HG03565 (cell line): Measurements from ENCODE around the gene RAD51AP1.
"Not testable (repeated sequence)": the region's sequence is repeated elsewhere in the genome, so short reads cannot be mapped to it uniquely, and the experiment has no call there.

Experiments
- ATAC-seq: cut with Tn5 transposase; IDR thresholded peaks from one replicate; pipeline ENCODE4 v1.9.1; 2021; ENCODE audit warnings: mild to moderate bottlenecking, moderate library complexity; ENCODE audit not compliant: unreplicated experiment

Gene RAD51AP1

GRCh38 chr12:4538207-4539160 lies at the start of gene RAD51AP1:
RAD51AP1 (plus strand) TSS chr12:4538890; CDS start chr12:4538940, 50 bp downstream.
- ATAC-seq, result peak; percentile 84

DNA sequence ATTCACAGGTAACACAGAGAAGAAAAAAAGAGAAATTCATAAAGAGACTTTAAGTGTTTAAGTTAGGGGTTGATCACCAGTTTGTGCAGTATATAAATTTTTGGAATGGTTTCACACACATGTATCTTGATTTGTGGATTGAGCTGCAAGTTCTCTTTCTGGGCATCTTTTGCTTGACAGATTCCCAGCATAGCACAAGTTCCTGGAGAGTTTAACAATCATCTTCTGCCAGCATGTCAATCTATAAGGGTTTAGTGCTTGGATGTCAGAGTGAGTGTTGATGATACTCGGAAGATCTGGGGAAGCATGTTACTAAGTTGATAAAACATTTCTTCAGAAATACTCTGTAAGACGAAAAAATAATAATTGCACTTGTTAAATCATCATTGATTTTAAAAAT lies 49.1 kb upstream of the RAD51AP1 start:
- no peak for ATAC-seq

GRCh38 chr12:4490973-4491372 lies 47.7 kb upstream of the RAD51AP1 start:
- ATAC-seq, result no peak

GRCh38 chr12:4496145-4496838 lies 42.4 kb upstream of the RAD51AP1 start:
- ATAC-seq, result peak; percentile 87

DNA sequence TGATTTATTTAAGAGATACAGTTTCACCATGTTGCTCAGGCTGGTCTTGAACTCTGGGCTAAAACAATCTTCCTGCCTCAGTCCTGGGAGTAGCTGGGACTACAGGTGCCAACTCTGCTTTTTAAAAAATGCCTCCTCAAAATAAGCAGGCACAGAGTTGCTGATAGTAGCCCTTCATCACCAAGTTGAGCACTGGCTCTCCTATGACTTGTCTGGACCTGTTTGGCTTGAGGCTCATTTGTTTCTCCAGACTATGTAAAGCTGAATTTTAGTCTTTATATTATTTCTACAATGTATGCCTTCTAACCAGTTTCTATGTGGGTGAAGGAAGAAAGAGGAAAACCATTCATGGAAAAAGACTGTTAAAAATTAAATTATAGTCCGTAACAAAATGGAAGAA lies 39.5 kb upstream of the RAD51AP1 start:
- ATAC-seq, result no peak

DNA sequence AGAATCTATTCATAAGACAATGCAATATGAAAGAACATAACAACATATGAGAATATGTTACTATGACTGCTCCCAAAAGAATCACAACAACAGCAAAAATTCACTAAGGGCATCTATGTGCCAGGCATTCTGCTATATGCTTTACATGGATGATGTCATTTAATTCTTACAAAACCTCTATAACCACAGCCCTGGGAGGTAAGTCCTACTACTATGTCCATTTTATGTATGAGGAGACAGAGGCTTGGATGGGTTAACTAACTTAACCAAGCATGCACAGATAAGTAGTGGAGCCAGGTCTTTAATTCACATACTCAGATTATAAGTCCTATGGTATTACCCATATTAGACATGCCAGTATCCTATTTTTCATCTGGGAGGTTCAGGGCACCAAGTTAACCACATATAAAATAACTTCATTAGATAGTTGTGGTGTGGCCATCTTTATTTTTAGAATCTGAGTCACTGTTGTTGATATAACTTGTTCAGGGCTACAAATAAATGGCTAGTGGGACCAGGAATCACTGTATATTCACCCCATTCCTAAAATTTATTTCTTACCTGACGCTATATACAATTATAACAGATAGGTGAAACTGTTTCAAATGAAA lies 33.2 kb upstream of the RAD51AP1 start:
- no peak for ATAC-seq

- no peak for ATAC-seq
Observed at GRCh38 chr12:4506430-4506829, 32.3 kb upstream of the RAD51AP1 start.

GRCh38 chr12:4506870-4507269 lies 31.8 kb upstream of the RAD51AP1 start:
- ATAC-seq, result peak; percentile 93

DNA sequence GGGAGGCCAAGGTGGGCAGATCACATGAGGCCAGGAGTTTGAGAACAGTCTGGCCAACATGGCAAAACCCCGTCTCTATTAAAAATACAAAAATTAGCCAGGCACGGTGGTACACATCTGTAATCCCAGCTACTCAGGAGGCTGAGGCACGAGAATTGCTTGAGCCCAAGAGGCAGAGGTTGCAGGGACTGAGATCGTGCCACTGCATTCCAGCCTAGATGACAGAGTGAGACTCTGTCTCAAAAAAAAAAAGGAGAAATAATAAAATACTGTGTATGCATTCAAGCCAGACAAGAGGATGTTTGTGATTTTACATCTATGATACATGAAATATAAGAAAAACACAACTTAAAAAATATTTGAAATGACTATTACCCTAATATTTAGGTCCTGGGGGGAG lies 30.2 kb upstream of the RAD51AP1 start:
- not testable (repeated sequence) for ATAC-seq

- ATAC-seq, result not testable (repeated sequence)
Observed at GRCh38 chr12:4509269-4509668, 29.4 kb upstream of the RAD51AP1 start.

GRCh38 chr12:4518106-4518728 lies 20.5 kb upstream of the RAD51AP1 start:
- ATAC-seq, result no peak

DNA sequence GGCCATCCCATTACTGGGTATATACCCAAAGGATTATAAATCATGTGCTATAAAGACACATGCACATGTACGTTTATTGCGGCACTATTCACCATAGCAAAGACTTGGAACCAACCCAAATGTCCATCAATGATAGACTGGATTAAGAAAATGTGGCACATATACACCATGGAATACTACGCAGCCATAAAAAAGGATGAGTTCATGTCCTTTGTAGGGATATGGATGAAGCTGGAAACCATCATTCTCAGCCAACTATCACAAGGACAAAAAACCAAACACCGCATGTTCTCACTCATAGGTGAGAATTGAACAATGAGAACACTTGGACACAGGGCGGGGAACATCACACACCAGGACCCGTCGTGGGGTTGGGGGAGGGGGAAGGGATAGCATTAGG lies 15.2 kb upstream of the RAD51AP1 start:
- ATAC-seq, result not testable (repeated sequence)

- no peak for ATAC-seq
Observed at GRCh38 chr12:4526923-4527546, 11.7 kb upstream of the RAD51AP1 start.

DNA sequence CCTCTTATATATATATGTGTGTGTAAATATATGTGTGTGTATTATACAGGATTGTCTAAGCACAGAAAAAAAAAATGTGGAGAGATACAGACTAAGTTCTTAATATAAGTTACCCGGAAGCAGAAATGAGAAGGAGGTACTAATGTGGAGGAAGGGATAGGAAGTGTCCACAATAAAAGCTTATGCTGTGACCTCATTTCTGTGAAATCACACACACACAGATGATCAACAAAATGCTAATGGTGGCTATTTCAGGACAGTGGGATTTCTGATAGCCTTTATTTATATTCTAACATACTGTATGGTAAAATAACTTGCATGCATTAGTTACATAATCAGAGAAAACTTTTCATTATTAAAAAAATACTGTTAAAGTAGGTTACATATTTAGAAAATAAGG lies 8.5 kb upstream of the RAD51AP1 start:
- no peak for ATAC-seq

- ATAC-seq, result no peak
Observed at GRCh38 chr12:4530982-4531586, 7.6 kb upstream of the RAD51AP1 start.

DNA sequence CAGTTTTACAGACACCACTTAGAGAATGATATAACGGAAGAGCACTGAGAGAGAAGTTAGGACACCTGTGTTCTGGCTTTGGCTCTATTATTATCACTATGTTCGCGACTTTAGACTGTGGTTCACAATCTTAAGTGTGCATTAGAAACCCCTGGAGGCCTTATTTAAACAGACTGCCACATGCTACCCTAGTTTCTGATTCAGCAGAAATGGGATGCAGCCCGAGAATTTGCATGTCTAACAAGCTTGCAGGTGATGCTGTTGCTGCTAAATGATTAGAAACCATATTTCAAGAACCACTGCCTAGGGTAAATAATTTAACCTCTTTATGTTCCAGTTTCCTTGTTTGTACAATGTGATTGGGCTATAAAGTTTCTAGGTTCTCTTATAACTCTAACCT lies 3.6 kb upstream of the RAD51AP1 start:
- ATAC-seq, result no peak

DNA sequence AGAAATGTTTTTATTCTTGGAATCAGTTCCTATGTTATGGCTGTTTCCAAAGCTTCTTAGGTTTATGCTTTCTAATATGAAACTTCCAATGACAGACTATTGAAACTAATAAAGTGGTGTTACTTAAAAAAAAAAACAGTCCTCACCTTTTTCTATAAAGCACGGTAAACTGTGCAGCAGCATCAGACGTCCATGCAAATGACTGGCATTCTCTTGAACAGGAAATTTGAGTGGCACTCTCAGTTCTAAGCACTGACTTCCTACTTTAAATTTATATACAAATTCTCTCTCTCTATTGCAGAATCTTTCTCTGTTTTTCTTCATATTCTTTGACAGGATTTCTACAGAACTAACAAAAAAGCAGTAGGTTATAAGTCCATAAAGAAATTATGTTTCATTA lies 2.8 kb upstream of the RAD51AP1 start:
- no peak for ATAC-seq

DNA sequence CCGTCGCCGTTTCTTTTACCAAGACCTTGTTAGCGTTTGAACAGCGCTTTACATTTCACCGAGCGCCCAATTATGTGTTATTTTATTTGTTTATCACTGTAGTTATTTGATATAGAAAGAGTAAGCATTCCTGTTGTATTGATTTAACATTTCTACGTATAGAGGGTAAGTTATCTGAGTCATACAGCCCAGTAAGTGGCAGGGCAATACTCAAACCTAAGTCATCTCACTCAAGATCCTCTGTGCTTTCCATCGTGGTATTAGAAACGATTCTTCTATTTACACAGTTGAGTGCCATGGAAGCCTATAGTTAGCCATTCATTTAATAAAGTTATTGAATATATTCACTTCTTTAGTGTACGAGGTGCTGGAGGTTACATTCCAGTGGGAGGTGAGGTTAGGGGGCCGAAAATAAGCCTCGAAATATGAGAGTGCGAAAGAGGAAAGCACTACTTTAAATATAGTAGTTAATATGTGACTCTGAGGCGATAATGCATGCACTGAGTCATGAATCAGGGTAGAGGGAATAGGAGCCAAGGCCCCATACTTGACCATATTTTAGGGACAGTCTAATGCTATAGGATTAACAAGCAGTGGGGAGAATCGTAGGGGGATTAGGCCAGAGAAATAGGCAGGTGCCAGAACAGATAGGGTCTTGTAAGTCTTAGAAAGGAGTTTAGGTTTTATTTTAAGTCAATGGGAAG lies 629 bp downstream of the RAD51AP1 start:
- no peak for ATAC-seq

DNA sequence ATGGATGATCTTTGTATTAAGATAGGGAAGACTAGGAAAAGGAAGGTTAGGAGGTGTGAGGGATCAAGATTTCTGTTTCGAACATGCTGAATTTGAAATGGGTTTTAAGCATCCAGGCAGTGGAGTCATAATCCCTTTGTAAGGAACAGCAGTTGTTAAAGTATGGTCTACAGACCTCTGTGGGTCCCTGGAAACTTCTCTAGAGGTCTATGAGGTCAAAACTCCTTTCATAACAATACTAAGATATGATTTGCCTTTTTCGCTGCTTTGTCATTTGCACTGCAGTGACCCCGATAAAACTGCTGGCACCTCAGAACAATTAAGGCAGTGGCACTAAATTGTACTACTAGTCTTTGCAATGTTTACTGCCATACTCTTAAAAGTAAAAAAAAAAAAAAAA lies 1.5 kb downstream of the RAD51AP1 start:
- no peak for ATAC-seq

DNA sequence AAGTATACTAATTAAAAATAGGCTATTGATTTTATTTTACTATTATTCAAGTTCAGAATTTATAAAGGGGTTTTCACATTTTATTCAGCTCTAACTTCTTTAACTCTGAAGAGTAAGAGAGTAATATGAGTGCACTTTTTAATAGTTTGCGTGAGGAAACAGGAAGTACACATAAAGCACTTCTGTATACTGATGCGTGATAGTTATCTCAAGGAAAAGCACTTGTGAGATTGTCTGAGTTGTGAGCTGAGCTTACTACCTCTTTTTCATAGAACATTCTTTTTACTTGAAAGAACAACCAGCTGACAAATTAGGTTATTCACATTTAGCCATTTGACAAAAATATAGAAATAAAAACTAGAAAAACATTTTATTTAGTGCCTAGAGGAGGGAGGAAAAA lies 1.9 kb downstream of the RAD51AP1 start:
- no peak for ATAC-seq
